Measurements from ENCODE around the gene ADGRF1.

The ADGRF1 gene

DNA sequence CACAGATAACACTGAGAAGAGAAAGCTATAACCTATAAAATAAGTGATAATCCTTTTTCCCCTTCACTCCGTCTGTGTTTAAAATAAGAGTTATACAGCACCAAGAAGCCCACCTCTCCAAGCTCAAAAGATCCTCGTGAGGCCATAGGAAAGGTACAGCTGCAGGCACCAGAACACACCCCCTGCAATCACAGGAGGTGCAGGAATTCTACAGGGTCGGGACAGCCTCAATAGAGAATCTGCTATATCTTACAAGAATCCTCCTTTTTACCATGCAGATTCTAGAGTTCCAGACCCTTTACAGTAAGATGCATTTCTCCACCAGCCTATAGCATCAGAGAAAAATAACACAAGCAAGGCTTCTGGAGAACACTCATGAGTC, 5.0 kb upstream of the ADGRF1 start:
- Histone ChIP-seq H3K9me3 (ENCODE audit: control insufficient read depth, low read length) (no peaks in the 10 kb centered on the region), H3K4me1 (ENCODE audit: control insufficient read depth, insufficient read depth, low read length, poor library complexity, severe bottlenecking) (no peaks in the 10 kb centered on the region), H3K4me3 (ENCODE audit: insufficient read depth, low read depth, low read length, poor library complexity, severe bottlenecking) (no peak overlapping the region), H3K36me3 (ENCODE audit: control insufficient read depth, insufficient read depth, low read length) (no peaks in the 10 kb centered on the region), H3K27ac (ENCODE audit: insufficient read depth, low read length, poor library complexity, severe bottlenecking) (no peak overlapping the region), H3K27me3 (replicated peaks; ENCODE audit: control insufficient read depth, insufficient read depth, low read length, poor library complexity, severe bottlenecking) (no peaks in the 10 kb centered on the region)
- DNase-seq = no peak

DNA sequence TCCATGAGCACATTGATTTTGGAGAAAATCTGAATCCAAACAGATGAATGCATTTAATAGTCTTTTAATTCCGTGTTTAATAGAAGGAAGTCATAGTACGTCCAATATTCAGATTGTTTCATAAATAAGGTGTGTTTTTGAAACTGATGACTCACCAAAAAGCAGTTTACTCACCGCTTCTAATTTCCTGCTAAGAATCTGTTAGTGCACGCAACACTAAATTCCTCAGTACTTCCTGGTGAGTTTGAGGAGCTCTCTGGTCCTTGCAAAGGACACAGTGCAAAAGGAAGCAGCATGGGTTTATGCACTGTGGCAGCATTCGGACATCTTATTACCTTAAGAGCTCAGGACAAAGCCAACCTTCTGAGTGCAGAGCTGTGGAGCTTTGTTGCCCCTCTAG, 2.3 kb upstream of the ADGRF1 start:
- Histone ChIP-seq H3K4me3 (ENCODE audit: insufficient read depth, low read depth, low read length, poor library complexity, severe bottlenecking) (no peak overlapping the region), H3K27ac (ENCODE audit: insufficient read depth, low read length, poor library complexity, severe bottlenecking) (no peak overlapping the region), H3K4me1 (ENCODE audit: control insufficient read depth, insufficient read depth, low read length, poor library complexity, severe bottlenecking) (no peaks in the 10 kb centered on the region), H3K27me3 (replicated peaks; ENCODE audit: control insufficient read depth, insufficient read depth, low read length, poor library complexity, severe bottlenecking) (no peaks in the 10 kb centered on the region), H3K9me3 (ENCODE audit: control insufficient read depth, low read length) (no peaks in the 10 kb centered on the region), H3K36me3 (ENCODE audit: control insufficient read depth, insufficient read depth, low read length) (no peaks in the 10 kb centered on the region)
- no peak for DNase-seq

DNA sequence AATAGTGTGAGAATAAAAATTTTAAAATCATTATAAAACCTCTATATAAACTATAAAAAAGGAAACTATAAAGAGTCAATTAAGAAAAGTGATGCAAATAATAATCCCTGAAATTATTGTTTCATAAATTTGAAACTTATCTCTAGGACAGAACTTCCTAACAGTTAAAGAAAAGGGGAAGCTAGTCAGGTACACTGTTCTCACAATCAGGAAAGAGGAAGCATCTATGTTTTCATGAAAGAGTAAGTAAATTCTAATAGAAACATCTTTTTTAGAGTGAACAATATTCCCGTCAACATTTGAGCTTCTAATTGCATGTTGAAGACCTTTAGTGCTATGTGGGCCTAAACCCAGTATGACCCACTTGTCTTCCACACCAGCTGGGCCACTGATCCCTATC, 1.2 kb upstream of the ADGRF1 start:
- H3K27ac ChIP-seq (ENCODE audit: insufficient read depth, low read length, poor library complexity, severe bottlenecking) = no peak overlapping the region
- H3K27me3 ChIP-seq (replicated peaks; ENCODE audit: control insufficient read depth, insufficient read depth, low read length, poor library complexity, severe bottlenecking) = no peaks in the 10 kb centered on the region
- no peak overlapping the region for H3K4me3 ChIP-seq (ENCODE audit: insufficient read depth, low read depth, low read length, poor library complexity, severe bottlenecking)
- no peaks in the 10 kb centered on the region for H3K9me3 ChIP-seq (ENCODE audit: control insufficient read depth, low read length)
- no peaks in the 10 kb centered on the region for H3K36me3 ChIP-seq (ENCODE audit: control insufficient read depth, insufficient read depth, low read length)
- no peaks in the 10 kb centered on the region for H3K4me1 ChIP-seq (ENCODE audit: control insufficient read depth, insufficient read depth, low read length, poor library complexity, severe bottlenecking)
- DNase-seq = no peak

DNA sequence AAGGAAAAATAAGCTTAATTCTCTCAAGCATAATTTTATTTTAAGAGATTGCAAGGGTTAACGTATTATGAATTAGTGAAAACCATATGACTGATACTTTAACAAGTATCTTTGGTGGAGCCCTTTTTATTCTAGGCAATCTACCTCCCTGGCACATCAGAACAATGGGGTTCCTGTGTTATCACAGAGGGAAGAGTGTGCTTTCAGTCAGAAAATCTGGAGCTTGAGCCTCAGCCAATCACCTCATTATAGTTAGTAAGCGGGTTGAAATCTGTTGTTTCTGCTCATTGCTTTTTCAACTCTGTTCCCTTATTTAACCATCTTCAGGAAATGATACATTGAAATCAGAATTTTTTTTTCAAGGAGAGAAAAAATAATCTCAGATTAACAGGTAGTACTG, 391 bp downstream of the ADGRF1 start:
- no peak for DNase-seq
- Histone ChIP-seq H3K36me3 (ENCODE audit: control insufficient read depth, insufficient read depth, low read length) (no peaks in the 10 kb centered on the region), H3K9me3 (ENCODE audit: control insufficient read depth, low read length) (no peaks in the 10 kb centered on the region), H3K4me1 (ENCODE audit: control insufficient read depth, insufficient read depth, low read length, poor library complexity, severe bottlenecking) (no peaks in the 10 kb centered on the region), H3K27me3 (replicated peaks; ENCODE audit: control insufficient read depth, insufficient read depth, low read length, poor library complexity, severe bottlenecking) (no peaks in the 10 kb centered on the region), H3K4me3 (ENCODE audit: insufficient read depth, low read depth, low read length, poor library complexity, severe bottlenecking) (no peak overlapping the region), H3K27ac (ENCODE audit: insufficient read depth, low read length, poor library complexity, severe bottlenecking) (no peak overlapping the region)

DNA sequence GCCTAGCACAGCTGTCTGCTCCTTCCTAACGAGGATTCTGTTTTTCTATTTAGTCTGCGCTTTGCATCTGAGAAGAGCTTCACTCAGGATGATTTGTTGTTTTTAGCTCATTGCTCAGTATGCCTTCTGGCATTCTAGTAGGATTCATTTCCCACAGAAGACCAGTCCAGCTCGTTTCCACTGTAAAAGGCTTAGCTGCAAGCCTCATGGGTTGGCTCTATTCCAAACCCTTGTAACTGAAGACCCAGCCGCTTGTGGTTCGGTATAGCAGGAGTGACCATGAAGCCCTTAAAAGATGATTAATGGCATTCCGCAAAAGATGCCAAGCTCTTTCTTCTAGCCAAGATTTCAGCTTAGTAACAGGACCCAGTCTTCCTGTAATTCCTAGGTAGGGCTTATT, 7.2 kb downstream of the ADGRF1 start:
- no peak for DNase-seq
- Histone ChIP-seq H3K4me3 (ENCODE audit: insufficient read depth, low read depth, low read length, poor library complexity, severe bottlenecking) (no peak overlapping the region), H3K36me3 (ENCODE audit: control insufficient read depth, insufficient read depth, low read length) (no peaks in the 10 kb centered on the region), H3K27ac (ENCODE audit: insufficient read depth, low read length, poor library complexity, severe bottlenecking) (no peak overlapping the region), H3K9me3 (ENCODE audit: control insufficient read depth, low read length) (no peaks in the 10 kb centered on the region), H3K27me3 (replicated peaks; ENCODE audit: control insufficient read depth, insufficient read depth, low read length, poor library complexity, severe bottlenecking) (no peaks in the 10 kb centered on the region), H3K4me1 (ENCODE audit: control insufficient read depth, insufficient read depth, low read length, poor library complexity, severe bottlenecking) (no peaks in the 10 kb centered on the region)

DNA sequence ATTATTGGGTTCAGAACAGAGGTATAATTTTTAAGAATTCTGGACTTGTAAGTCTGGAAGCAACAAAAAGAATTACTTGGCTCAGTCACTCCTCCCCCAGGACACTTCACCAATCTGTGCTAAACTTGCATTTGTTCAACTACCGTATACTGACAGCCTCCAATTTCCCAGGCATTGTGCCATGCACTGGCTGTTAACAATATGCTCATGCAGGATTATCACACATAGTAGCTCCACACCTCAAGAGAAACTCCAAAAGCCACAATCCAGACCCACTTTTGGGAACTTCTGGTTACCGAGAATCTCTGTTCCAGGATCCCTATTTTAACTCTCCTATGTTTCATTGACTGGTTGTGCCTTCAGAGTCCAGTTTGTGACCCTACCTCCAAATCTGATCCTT, 7.7 kb downstream of the ADGRF1 start:
- Histone ChIP-seq H3K27me3 (replicated peaks; ENCODE audit: control insufficient read depth, insufficient read depth, low read length, poor library complexity, severe bottlenecking) (no peaks in the 10 kb centered on the region), H3K9me3 (ENCODE audit: control insufficient read depth, low read length) (no peaks in the 10 kb centered on the region), H3K4me1 (ENCODE audit: control insufficient read depth, insufficient read depth, low read length, poor library complexity, severe bottlenecking) (no peaks in the 10 kb centered on the region), H3K36me3 (ENCODE audit: control insufficient read depth, insufficient read depth, low read length) (no peaks in the 10 kb centered on the region), H3K4me3 (ENCODE audit: insufficient read depth, low read depth, low read length, poor library complexity, severe bottlenecking) (no peak overlapping the region), H3K27ac (ENCODE audit: insufficient read depth, low read length, poor library complexity, severe bottlenecking) (no peak overlapping the region)
- DNase-seq = no peak

DNA sequence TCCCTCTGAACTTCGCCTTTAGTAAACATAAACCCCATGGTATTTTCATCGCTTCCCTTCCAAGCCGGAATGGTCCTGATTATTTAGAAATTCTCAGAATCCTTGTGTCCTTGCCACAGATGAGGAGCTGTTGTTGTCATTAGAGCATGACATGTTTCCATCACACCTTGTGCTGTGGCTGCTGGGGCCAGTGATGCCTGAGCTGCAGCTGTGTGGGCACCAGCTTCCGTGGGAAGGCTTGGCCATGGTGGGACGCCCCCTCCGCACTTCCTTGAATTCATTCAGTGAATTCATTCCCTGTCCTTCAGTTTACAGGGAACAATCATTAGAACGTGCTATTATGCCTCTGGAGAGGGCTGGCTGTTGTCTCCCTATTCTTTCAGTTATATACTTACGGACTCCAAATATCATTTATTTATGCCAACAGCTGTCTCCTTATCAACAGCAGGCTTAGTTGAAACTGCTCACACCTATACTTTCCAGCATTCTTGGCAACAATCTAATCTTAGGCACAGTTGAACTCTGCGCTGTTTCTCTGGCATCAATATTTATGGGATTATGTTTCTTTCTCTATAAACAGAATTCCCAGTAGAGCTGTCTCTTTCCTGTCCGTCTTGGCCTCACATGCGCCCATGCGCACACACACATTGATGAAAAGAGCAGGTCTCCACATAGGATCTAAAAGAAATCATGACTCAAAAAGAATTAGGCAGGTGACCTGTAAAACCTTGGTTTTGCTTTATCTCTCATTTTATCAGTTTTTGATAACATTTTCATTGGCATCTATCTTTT, 9.0 kb downstream of the ADGRF1 start:
- Histone ChIP-seq H3K36me3 (ENCODE audit: control insufficient read depth, insufficient read depth, low read length) (no peaks in the 10 kb centered on the region), H3K27me3 (replicated peaks; ENCODE audit: control insufficient read depth, insufficient read depth, low read length, poor library complexity, severe bottlenecking) (no peaks in the 10 kb centered on the region), H3K4me3 (ENCODE audit: insufficient read depth, low read depth, low read length, poor library complexity, severe bottlenecking) (no peak overlapping the region), H3K4me1 (ENCODE audit: control insufficient read depth, insufficient read depth, low read length, poor library complexity, severe bottlenecking) (no peaks in the 10 kb centered on the region), H3K27ac (ENCODE audit: insufficient read depth, low read length, poor library complexity, severe bottlenecking) (no peak overlapping the region), H3K9me3 (ENCODE audit: control insufficient read depth, low read length) (no peaks in the 10 kb centered on the region)
- DNase-seq = no peak

DNA sequence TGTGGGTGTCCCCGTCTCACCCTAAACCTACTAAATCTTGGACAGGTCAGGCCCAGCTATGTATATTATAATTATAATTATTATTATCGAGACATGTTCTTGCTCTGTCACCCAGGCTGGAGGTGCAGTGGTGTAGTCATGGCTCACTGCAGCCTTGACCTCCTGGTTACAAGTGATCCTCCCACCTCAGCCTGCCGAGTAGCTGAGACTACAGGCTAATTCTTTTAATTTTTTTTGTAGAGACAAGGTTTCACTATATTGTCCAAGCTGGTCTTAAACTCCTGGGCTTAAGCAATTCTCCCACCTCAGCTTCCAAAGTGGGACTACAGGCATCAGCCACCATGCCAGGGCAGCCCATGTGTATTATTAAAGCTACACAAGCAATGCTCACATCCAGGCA, 10.5 kb downstream of the ADGRF1 start:
- Histone ChIP-seq H3K27ac (ENCODE audit: insufficient read depth, low read length, poor library complexity, severe bottlenecking) (no peak overlapping the region), H3K9me3 (ENCODE audit: control insufficient read depth, low read length) (no peaks in the 10 kb centered on the region), H3K4me1 (ENCODE audit: control insufficient read depth, insufficient read depth, low read length, poor library complexity, severe bottlenecking) (no peaks in the 10 kb centered on the region), H3K27me3 (replicated peaks; ENCODE audit: control insufficient read depth, insufficient read depth, low read length, poor library complexity, severe bottlenecking) (no peaks in the 10 kb centered on the region), H3K36me3 (ENCODE audit: control insufficient read depth, insufficient read depth, low read length) (no peaks in the 10 kb centered on the region), H3K4me3 (ENCODE audit: insufficient read depth, low read depth, low read length, poor library complexity, severe bottlenecking) (no peak overlapping the region)
- no peak for DNase-seq

DNA sequence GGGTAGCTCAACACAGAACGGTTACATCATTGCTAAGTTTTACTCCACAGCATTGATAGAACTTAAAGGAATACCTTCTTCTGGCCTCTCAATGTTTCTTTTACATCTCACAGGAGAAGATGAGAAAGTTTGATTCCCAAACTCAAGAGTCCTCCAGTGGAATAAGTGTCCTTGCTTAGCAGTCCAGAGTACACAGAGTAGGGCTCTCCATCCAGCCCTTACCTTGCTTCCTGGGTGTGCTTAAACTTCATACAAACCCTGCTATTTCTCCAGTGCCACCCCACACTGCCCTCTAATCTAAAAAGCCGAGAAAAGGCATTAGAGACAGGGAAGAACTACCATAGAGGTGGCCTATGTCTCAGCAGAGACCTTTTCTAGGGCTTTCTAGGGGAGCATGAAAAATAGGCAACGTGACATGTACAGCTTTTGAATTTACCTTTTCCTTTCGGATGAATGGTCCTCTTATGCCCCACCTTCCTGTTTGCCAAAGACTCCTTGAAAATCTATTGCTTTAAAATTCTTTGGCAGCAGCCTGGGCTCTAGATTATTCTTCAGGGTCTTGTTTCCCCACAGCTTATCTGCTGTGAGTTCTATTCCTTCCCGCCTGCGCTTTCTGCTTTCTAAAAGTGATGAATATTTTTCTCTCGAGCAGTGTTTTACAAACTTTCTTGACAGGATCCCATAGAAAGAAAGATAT, 12.1 kb downstream of the ADGRF1 start:
- H3K27me3 ChIP-seq (replicated peaks; ENCODE audit: control insufficient read depth, insufficient read depth, low read length, poor library complexity, severe bottlenecking) = no peaks in the 10 kb centered on the region
- no peaks in the 10 kb centered on the region for H3K9me3 ChIP-seq (ENCODE audit: control insufficient read depth, low read length)
- no peaks in the 10 kb centered on the region for H3K36me3 ChIP-seq (ENCODE audit: control insufficient read depth, insufficient read depth, low read length)
- H3K27ac ChIP-seq (ENCODE audit: insufficient read depth, low read length, poor library complexity, severe bottlenecking) = no peak overlapping the region
- no peaks in the 10 kb centered on the region for H3K4me1 ChIP-seq (ENCODE audit: control insufficient read depth, insufficient read depth, low read length, poor library complexity, severe bottlenecking)
- DNase-seq = no peak
- H3K4me3 ChIP-seq (ENCODE audit: insufficient read depth, low read depth, low read length, poor library complexity, severe bottlenecking) = no peak overlapping the region

DNA sequence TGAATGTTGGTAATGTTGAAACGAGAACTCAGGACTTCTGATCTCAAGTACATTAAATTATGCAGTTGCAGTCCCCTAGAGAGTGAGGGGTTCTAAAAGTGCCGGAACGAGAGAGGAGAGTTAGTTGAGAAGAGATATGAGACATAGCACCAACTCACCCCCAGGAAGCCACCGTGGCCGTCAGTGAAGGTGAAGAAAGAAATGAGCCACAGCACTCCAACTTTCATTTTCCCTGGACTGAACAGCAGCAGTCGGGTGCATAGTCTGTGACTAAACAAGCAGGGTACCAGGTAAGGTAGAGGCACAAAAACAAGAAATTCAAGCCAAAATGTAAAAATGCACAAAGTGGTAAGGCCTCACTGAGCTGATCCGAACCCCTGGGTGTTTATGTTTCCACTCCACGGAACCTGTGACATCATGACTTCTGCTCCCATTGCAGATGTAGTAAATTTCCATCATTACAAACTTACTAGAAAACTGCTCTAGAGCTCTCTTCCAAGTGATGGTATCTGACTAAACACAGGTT, 13.2 kb downstream of the ADGRF1 start:
- no peak for DNase-seq
- no peaks in the 10 kb centered on the region for H3K27me3 ChIP-seq (replicated peaks; ENCODE audit: control insufficient read depth, insufficient read depth, low read length, poor library complexity, severe bottlenecking)
- H3K4me1 ChIP-seq (ENCODE audit: control insufficient read depth, insufficient read depth, low read length, poor library complexity, severe bottlenecking) = no peaks in the 10 kb centered on the region
- no peaks in the 10 kb centered on the region for H3K9me3 ChIP-seq (ENCODE audit: control insufficient read depth, low read length)
- H3K27ac ChIP-seq (ENCODE audit: insufficient read depth, low read length, poor library complexity, severe bottlenecking) = no peak overlapping the region
- H3K4me3 ChIP-seq (ENCODE audit: insufficient read depth, low read depth, low read length, poor library complexity, severe bottlenecking) = no peak overlapping the region
- no peaks in the 10 kb centered on the region for H3K36me3 ChIP-seq (ENCODE audit: control insufficient read depth, insufficient read depth, low read length)
